GM18909 (cell line): ENCODE data around the gene ZC3H18.
"Not testable (repeated sequence)": the region's sequence is repeated elsewhere in the genome, so short reads cannot be mapped to it uniquely, and the experiment has no call there.

ENCODE experiments used
- ATAC-seq: cut with Tn5 transposase; IDR thresholded peaks from one replicate; pipeline ENCODE4 v1.9.1; 2021; ENCODE audit warnings: mild to moderate bottlenecking; ENCODE audit not compliant: unreplicated experiment, poor library complexity

The ZC3H18 gene

GRCh38 chr16:88665148-88665547 lies 94.9 kb downstream of the ZC3H18 start:
- no peak for ATAC-seq

GRCh38 chr16:88665570-88665969 lies 95.4 kb downstream of the ZC3H18 start:
- ATAC-seq: no peak

GRCh38 chr16:88667461-88667860 lies 97.3 kb downstream of the ZC3H18 start:
- no peak for ATAC-seq

- ATAC-seq: not testable (repeated sequence)
Measured at GRCh38 chr16:88669493-88669892, 99.3 kb downstream of the ZC3H18 start.

GRCh38 chr16:88669980-88670379 lies 99.8 kb downstream of the ZC3H18 start:
- ATAC-seq: no peak

GRCh38 chr16:88671806-88672205 lies 101.6 kb downstream of the ZC3H18 start:
- no peak for ATAC-seq

GRCh38 chr16:88672776-88673175 lies 102.6 kb downstream of the ZC3H18 start:
- ATAC-seq: no peak

- no peak for ATAC-seq
Measured at GRCh38 chr16:88673716-88674379, 103.6 kb downstream of the ZC3H18 start.

GRCh38 chr16:88676502-88677242 lies 106.5 kb downstream of the ZC3H18 start:
- ATAC-seq: no peak

- ATAC-seq: no peak
Measured at GRCh38 chr16:88677721-88678120, 107.5 kb downstream of the ZC3H18 start.

- no peak for ATAC-seq
Measured at GRCh38 chr16:88678224-88678979, 108.2 kb downstream of the ZC3H18 start.

- ATAC-seq: no peak
Measured at GRCh38 chr16:88680554-88681083, 110.4 kb downstream of the ZC3H18 start.

- peak; percentile 18 for ATAC-seq
Measured at GRCh38 chr16:88681084-88681680, 111.0 kb downstream of the ZC3H18 start.
